NCI-H748 treated with DMSO at 0.1 percent for 48 hours (cell line): Measurements from ENCODE around the gene ATG4B.

Experiments used
- DNase-seq: peaks from one replicate; lab custom pipeline; 2025; lab: John Stamatoyannopoulos, UW

Gene ATG4B

DNA sequence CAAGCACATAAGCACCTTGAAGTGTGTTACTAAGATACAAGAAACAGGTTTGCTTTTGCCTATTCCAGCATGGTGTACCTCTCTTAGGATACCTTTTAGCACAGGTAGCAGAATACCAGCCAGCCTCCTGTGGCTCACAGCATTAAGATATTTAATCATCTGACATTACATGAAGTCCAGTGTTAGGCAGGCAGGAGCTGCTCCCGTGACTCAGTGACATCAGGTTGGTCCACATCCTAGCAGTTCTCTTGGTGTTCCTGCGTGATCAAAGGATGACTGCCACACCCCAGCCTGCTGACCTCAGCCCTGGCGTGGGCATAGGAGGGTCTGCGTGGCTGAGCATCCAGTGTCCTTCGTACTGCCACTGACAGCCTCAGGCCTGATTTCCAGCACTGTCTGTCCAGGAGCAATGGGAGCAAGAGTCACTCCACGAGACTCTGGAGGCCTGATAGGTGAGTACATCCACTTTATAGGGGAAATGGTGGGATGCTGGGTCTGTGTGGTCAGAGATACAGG lies 52.8 kb downstream of the ATG4B start:
- DNase-seq = no peak

GRCh38 chr2:241692448-241692847 lies 55.0 kb downstream of the ATG4B start:
- no peak for DNase-seq

DNA sequence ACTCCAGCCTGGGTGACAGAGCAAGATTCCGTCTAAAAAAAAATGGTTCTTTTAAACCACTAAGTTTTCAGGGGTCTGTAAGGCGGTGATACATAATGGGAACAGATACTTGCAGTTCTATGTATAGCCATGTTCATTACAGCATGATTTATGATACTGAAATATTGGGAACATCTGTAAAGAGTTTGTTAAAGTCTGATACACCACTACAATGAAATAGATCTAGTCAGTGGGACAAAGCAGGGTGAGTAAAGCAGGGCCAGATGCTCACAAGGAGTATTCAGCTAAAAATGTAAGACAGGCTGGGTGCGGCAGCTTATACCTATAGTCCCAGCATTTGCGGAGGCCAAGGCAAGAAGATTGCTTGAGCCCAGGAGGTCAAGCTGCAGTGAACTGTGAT lies 58.2 kb downstream of the ATG4B start:
- no peak for DNase-seq

- DNase-seq = peak; percentile 67
Measured at GRCh38 chr2:241701149-241701398, 63.6 kb downstream of the ATG4B start.

- DNase-seq = peak; percentile 71
Measured at GRCh38 chr2:241701399-241702154, 64.1 kb downstream of the ATG4B start, which contains the start of gene ING5. TSS of gene ING5 (plus strand) at chr2:241702039. CDS start at chr2:241702066, 27 bp downstream.

- DNase-seq = peak; percentile 67
Measured at GRCh38 chr2:241702155-241703031, 64.9 kb downstream of the ATG4B start.

- no peak for DNase-seq
Measured at GRCh38 chr2:241703032-241703604, 65.6 kb downstream of the ATG4B start.

- DNase-seq = no peak
Measured at GRCh38 chr2:241706537-241706936, 69.0 kb downstream of the ATG4B start.

- no peak for DNase-seq
Measured at GRCh38 chr2:241708879-241709278, 71.4 kb downstream of the ATG4B start.

- DNase-seq = no peak
Measured at GRCh38 chr2:241719093-241719492, 81.6 kb downstream of the ATG4B start.

- no peak for DNase-seq
Measured at GRCh38 chr2:241720099-241720498, 82.6 kb downstream of the ATG4B start.

GRCh38 chr2:241720560-241720959 lies 83.1 kb downstream of the ATG4B start:
- DNase-seq = no peak

DNA sequence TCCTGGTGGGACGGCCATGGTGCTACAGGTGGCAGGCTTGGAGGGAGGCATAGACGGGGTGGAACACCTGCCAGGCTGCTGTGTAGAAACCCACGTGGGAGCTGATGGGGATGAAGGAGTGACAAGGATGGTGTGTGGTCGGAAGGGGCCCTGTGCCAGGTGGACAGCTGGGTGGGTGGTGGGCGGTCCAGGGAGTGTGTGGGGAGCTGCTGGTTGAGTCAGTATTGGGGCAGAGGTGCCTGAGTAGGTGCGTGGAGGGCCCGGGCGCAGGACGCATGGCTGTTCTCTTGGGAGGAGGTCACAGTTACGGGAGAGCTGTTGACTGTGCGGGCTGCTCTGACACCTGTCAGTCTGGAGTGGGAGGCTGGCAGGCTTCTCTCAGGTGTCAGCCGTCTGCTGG lies 84.4 kb downstream of the ATG4B start:
- no peak for DNase-seq

GRCh38 chr2:241722896-241723454 lies 85.5 kb downstream of the ATG4B start:
- DNase-seq = no peak
